NT2/D1 (cell line): Measurements from ENCODE around the gene MTG1.

Experiments used
- SUZ12 ChIP-seq: IDR thresholded peaks from 2 replicates; pipeline ENCODE4 v1.6.1; 2011; ENCODE audit not compliant: insufficient read length, insufficient read depth; ENCODE audit errors: extremely low read depth
- YY1 ChIP-seq: IDR thresholded peaks from 2 replicates; pipeline ENCODE4 v1.6.1; 2011; ENCODE audit not compliant: insufficient read length, insufficient read depth
- ZNF274 ChIP-seq: IDR thresholded peaks from 2 replicates; pipeline ENCODE4 v1.6.1; 2011; ENCODE audit warnings: mild to moderate bottlenecking, low read depth, low read length

- TF ChIP-seq ZNF274 (no peak), YY1 (no peak), SUZ12 (no peak)
These were observed 27.9 kb upstream of the MTG1 start for GRCh38 chr10:133366130-133366478.
